Tibial nerve (tissue), 4 donors: ENCODE measurements around the gene DNASE1L3. TPM values are rescaled to one million over a fixed set of nuclear protein-coding genes. Genes with fewer than 3 reads are reported as not detected.
A peak's percentile ranks its signal among the peaks of the same experiment; 100 is the strongest.

Experiments
- DNase-seq, 2 donors: peaks; one replicate each; pipeline ENCODE4 v3.0.0-alpha.2; 2019; ENCODE audit warnings: low spot score in 2 of 2
- H3K27ac ChIP-seq, 4 donors: fragments of 200-600 bp; sonication (generic) in 3 of 4; one replicate each; pipeline ENCODE4 v1.5.1; 2017 to 2019; ENCODE audit warnings: mild to moderate bottlenecking in 1 of 4
- H3K27me3 ChIP-seq, 2 donors: fragments of 200-600 bp; sonication (generic) in 1 of 2; one replicate each; pipeline versions ENCODE4 v1.5.1 to v1.6.0; 2017 to 2019
- H3K36me3 ChIP-seq, 3 donors: fragments of 200-600 bp; sonication (generic); one replicate each; pipeline ENCODE4 v1.5.1; 2018 to 2019
- H3K4me1 ChIP-seq, 4 donors: fragments of 200-600 bp; sonication (generic) in 3 of 4; one replicate each; pipeline ENCODE4 v1.5.1; 2017 to 2019
- H3K4me3 ChIP-seq, 4 donors: fragments of 200-600 bp; sonication (generic) in 3 of 4; one replicate each; pipeline ENCODE4 v1.5.1; 2017 to 2019; ENCODE audit warnings: mild to moderate bottlenecking in 1 of 4, moderate library complexity in 1 of 4
- H3K9me3 ChIP-seq, 4 donors: fragments of 200-600 bp; sonication (generic) in 3 of 4; one replicate each; pipeline ENCODE4 v1.5.1; 2017 to 2019
- CTCF ChIP-seq, 5 experiments: fragments of 200-600 bp in 3 of 5; fragments of 450-650 bp in 2 of 5; sonication (generic) in 3 of 5; IDR thresholded peaks; one replicate each; pipeline ENCODE4 v1.5.1; 2016 to 2019; ENCODE audit warnings: antibody characterized with exemption in 5 of 5, mild to moderate bottlenecking in 3 of 5, moderate library complexity in 2 of 5
- EP300 ChIP-seq, 2 donors: sonication (generic); formaldehyde crosslinking; IDR thresholded peaks; one replicate each; pipeline ENCODE4 v1.6.1; 2017; ENCODE audit warnings: antibody characterized with exemption in 2 of 2, mild to moderate bottlenecking in 1 of 2
- POLR2A ChIP-seq, 2 donors: fragments of 450-650 bp; IDR thresholded peaks; one replicate each; pipeline ENCODE4 v1.6.1; 2017; ENCODE audit warnings: antibody characterized with exemption in 2 of 2, mild to moderate bottlenecking in 2 of 2, moderate library complexity in 2 of 2
- WGBS, 2 donors: methylation state at CpG; one replicate each; pipeline ENCODE4 v1.1.5; 2018; 5-methylcytosine and 5-hydroxymethylcytosine counted together
- total RNA-seq, 4 donors: library from RNA; depleted of rRNA; stranded (reverse); fragments of >200 nt; gene quantifications; one replicate each; pipeline ENCODE4 v1.1.0, GENCODE V29; 2016

DNASE1L3 gene
- total RNA-seq, 4 donors from 2014 or later = 0.39 to 12.9 (median 1.5) TPM

GRCh38 chr3:58178528-58179234 lies 32.1 kb downstream of the DNASE1L3 start:
- WGBS, 2 donors = 74 to 77% methylated on average over 17 of the region's 17 CpGs
- Histone ChIP-seq H3K27ac (peak overlapping the region in 3 of 4 donors; percentile 23 to 87 (median 77)), H3K4me1 (peaks cover 0 to 51% (median 26%) of the 10 kb centered on the region in 4 donors), H3K27me3 (no peaks in the 10 kb centered on the region), H3K4me3 (peak overlapping the region in 1 of 4 donors; percentile 41), H3K36me3 (no peaks in the 10 kb centered on the region), H3K9me3 (no peaks in the 10 kb centered on the region)
- TF ChIP-seq POLR2A (IDR thresholded peaks at IDR 0.05) (no peak), CTCF (IDR thresholded peaks at IDR 0.05) (no peak), EP300 (IDR thresholded peaks at IDR 0.05) (no peak)
- no peak for DNase-seq

- 10 to 14% methylated on average over 33 to 39 of the region's 46 CpGs for WGBS, 2 donors
- no peaks in the 10 kb centered on the region for H3K9me3 ChIP-seq
- H3K27ac ChIP-seq = peak overlapping the region; percentile 23 to 87 (median 58)
- peaks cover 0 to 58% (median 28%) of the 10 kb centered on the region in 4 donors for H3K4me1 ChIP-seq
- no peaks in the 10 kb centered on the region for H3K27me3 ChIP-seq
- DNase-seq = peak; percentile 84 to 94
- H3K4me3 ChIP-seq = peak overlapping the region; percentile 30 to 56 (median 38)
- no peaks in the 10 kb centered on the region for H3K36me3 ChIP-seq
- TF ChIP-seq POLR2A (IDR thresholded peaks at IDR 0.05) (no peak), EP300 (IDR thresholded peaks at IDR 0.05) (peak in 1 of 2 donors; percentile 44), CTCF (IDR thresholded peaks at IDR 0.05) (peak; percentile 93 to 96 (median 95))
These were observed 32.8 kb downstream of the DNASE1L3 start for GRCh38 chr3:58177747-58178527.

GRCh38 chr3:58176827-58177489 lies 33.8 kb downstream of the DNASE1L3 start:
- peaks cover 0 to 62% (median 28%) of the 10 kb centered on the region in 4 donors for H3K4me1 ChIP-seq
- no peak for DNase-seq

GRCh38 chr3:58176185-58176530 lies 34.6 kb downstream of the DNASE1L3 start:
- H3K9me3 ChIP-seq = no peaks in the 10 kb centered on the region
- no peaks in the 10 kb centered on the region for H3K27me3 ChIP-seq
- no peak for DNase-seq
- peaks cover 0 to 65% (median 28%) of the 10 kb centered on the region in 4 donors for H3K4me1 ChIP-seq
- no peak overlapping the region for H3K4me3 ChIP-seq
- peaks cover 0 to 7% (median 0%) of the 10 kb centered on the region in 3 donors for H3K36me3 ChIP-seq
- no peak for TF ChIP-seq CTCF (IDR thresholded peaks at IDR 0.05)
- TF ChIP-seq POLR2A (IDR thresholded peaks at IDR 0.05) = no peak
- 90 to 92% methylated on average over 3 of the region's 3 CpGs for WGBS, 2 donors
- H3K27ac ChIP-seq = peak overlapping the region; percentile 53 to 87 (median 72)

More at GRCh38 chr3:58176827-58177489, 33.8 kb downstream of the DNASE1L3 start:
- H3K4me3 ChIP-seq = no peak overlapping the region
- H3K9me3 ChIP-seq = no peaks in the 10 kb centered on the region
- TF ChIP-seq EP300 (IDR thresholded peaks at IDR 0.05) (no peak), POLR2A (IDR thresholded peaks at IDR 0.05) (no peak), CTCF (IDR thresholded peaks at IDR 0.05) (no peak)
- H3K36me3 ChIP-seq = peaks cover 0 to 2% (median 0%) of the 10 kb centered on the region in 3 donors
- 92 to 95% methylated on average over 10 of the region's 10 CpGs for WGBS, 2 donors
- H3K27ac ChIP-seq = peak overlapping the region in 3 of 4 donors; percentile 68 to 87 (median 77)
- no peaks in the 10 kb centered on the region for H3K27me3 ChIP-seq
